GM21576 (cell line): ENCODE data around the gene PEX5.

Experiments used
- ATAC-seq: cut with Tn5 transposase; IDR thresholded peaks from one replicate; pipeline ENCODE4 v1.9.1; 2021; ENCODE audit warnings: mild to moderate bottlenecking, moderate library complexity; ENCODE audit not compliant: unreplicated experiment

PEX5 gene

GRCh38 chr12:7189398-7190267 lies at the start of gene PEX5:
Gene PEX5 (plus strand): TSS chr12:7189686. CDS start chr12:7190378, 692 bp downstream.
- peak; percentile 94 for ATAC-seq

GRCh38 chr12:7141351-7142005 lies 48.0 kb upstream of the PEX5 start:
- no peak for ATAC-seq

GRCh38 chr12:7142056-7142644 lies 47.3 kb upstream of the PEX5 start:
- ATAC-seq = no peak

GRCh38 chr12:7142809-7143465 lies 46.5 kb upstream of the PEX5 start:
- ATAC-seq = no peak

GRCh38 chr12:7143564-7143963 lies 45.9 kb upstream of the PEX5 start:
- ATAC-seq = no peak

- ATAC-seq = no peak
These were observed 44.9 kb upstream of the PEX5 start for GRCh38 chr12:7144414-7145120.

GRCh38 chr12:7145671-7146070 lies 43.8 kb upstream of the PEX5 start:
- no peak for ATAC-seq

GRCh38 chr12:7146228-7146627 lies 43.3 kb upstream of the PEX5 start:
- no peak for ATAC-seq

- ATAC-seq = no peak
These were observed 42.6 kb upstream of the PEX5 start for GRCh38 chr12:7146906-7147305.

GRCh38 chr12:7150356-7150755 lies 39.1 kb upstream of the PEX5 start:
- no peak for ATAC-seq

GRCh38 chr12:7150841-7151240 lies 38.6 kb upstream of the PEX5 start:
- no peak for ATAC-seq

GRCh38 chr12:7151532-7151931 lies 38.0 kb upstream of the PEX5 start:
- ATAC-seq = no peak

GRCh38 chr12:7152818-7153217 lies 36.7 kb upstream of the PEX5 start:
- ATAC-seq = no peak

- no peak for ATAC-seq
These were observed 35.4 kb upstream of the PEX5 start for GRCh38 chr12:7154042-7154441.

GRCh38 chr12:7154901-7155470 lies 34.5 kb upstream of the PEX5 start:
- no peak for ATAC-seq

GRCh38 chr12:7155471-7156034 lies 33.9 kb upstream of the PEX5 start:
- no peak for ATAC-seq

- no peak for ATAC-seq
These were observed 33.0 kb upstream of the PEX5 start for GRCh38 chr12:7156259-7157197.

GRCh38 chr12:7157391-7157790 lies 32.1 kb upstream of the PEX5 start:
- ATAC-seq = no peak
